MCF 10A (cell line): ENCODE measurements around the gene SLC7A6. TPM values are rescaled to one million over a fixed set of nuclear protein-coding genes. Genes with fewer than 3 reads are reported as not detected.

ENCODE experiments used
- BruUV-seq: library from RNA; stranded (reverse); fragments of 400-500 nt; replicated peaks from 2 replicates; lab custom pipeline; 2021; lab: Mats Ljungman, UMichigan
- CTCF ChIA-PET: fragments of 300-600 bp; sonication (Branson Sonifier 250); formaldehyde crosslinking; extraction: SDS; loops from one replicate; lab custom pipeline; 2021; ENCODE audit warnings: antibody characterized with exemption, inconsistent platforms; lab: Yijun Ruan, JAX
- POLR2A ChIA-PET: fragments of 300-600, 350-650 bp; sonication (Branson Sonifier 250); formaldehyde crosslinking; extraction: SDS; loops from one replicate; lab custom pipeline; 2020; ENCODE audit warnings: antibody characterized with exemption, inconsistent platforms; lab: Yijun Ruan, JAX
- DNase-seq: peaks from one replicate; pipeline ENCODE4 v3.0.0-alpha.2; 2018; ENCODE audit not compliant: unreplicated experiment
- H3K27ac Mint-ChIP-seq: one replicate; pipeline ENCODE4 v1.8.0; 2022; ENCODE audit warnings: mild to moderate bottlenecking, low read depth, mixed read lengths; ENCODE audit not compliant: unreplicated experiment
- H3K27me3 Mint-ChIP-seq: one replicate; pipeline ENCODE4 v1.8.0; 2022; ENCODE audit warnings: mixed read lengths; ENCODE audit not compliant: insufficient read depth, unreplicated experiment
- H3K36me3 Mint-ChIP-seq: one replicate; pipeline ENCODE4 v1.8.0; 2022; ENCODE audit warnings: mild to moderate bottlenecking, moderate library complexity, mixed read lengths; ENCODE audit not compliant: insufficient read depth, unreplicated experiment
- H3K4me1 Mint-ChIP-seq: one replicate; pipeline ENCODE4 v1.8.0; 2022; ENCODE audit warnings: mixed read lengths; ENCODE audit not compliant: insufficient read depth, unreplicated experiment
- H3K4me3 Mint-ChIP-seq: one replicate; pipeline ENCODE4 v1.8.0; 2022; ENCODE audit warnings: mild to moderate bottlenecking, moderate library complexity, mixed read lengths; ENCODE audit not compliant: unreplicated experiment
- H3K9me3 Mint-ChIP-seq: one replicate; pipeline ENCODE4 v1.8.0; 2022; ENCODE audit warnings: mixed read lengths; ENCODE audit not compliant: unreplicated experiment
- intact Hi-C: fragments of 100-400 bp; cut with micrococcal nuclease; formaldehyde crosslinking; loops from 2 replicates; pipeline ENCODE4 v1.14.1; 2022
- total RNA-seq: library from RNA; stranded (reverse); gene quantifications from 2 replicates; pipeline ENCODE4 v1.2.3, GENCODE V29; 2022
- TF ChIP-seq, protein P1 (sequence below): fragments of 200-600 bp; IDR thresholded peaks from one replicate; pipeline ENCODE4 v1.8.0; 2022; ENCODE audit warnings: antibody characterized with exemption, mild to moderate bottlenecking; ENCODE audit not compliant: unreplicated experiment

Gene SLC7A6
- total RNA-seq, 1 experiment from 2014 or later = 61.0 TPM

DNA sequence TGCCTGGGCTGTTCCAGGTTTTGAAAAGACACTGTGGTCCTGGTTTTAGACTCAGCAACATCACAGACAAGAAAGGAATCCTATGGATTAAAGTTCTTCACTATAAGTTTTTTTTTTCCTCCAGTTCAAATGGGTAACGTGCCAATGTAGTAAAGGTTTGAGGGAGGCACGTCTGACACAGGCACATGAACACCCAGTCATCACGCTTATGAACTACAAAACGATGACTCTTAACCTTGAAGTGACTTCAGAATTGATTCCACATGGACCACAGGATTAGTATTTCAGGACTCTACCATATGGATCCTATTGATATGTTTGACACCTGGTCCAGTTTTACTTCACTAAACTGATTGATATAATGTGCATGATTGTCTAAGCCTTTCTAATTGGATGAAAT, 48.8 kb downstream of the SLC7A6 start:
- ChIA-PET POLR2A (interaction anchor here (3.0 kb wide), 1 partner anchor 50 kb away, joined by 74 read pairs; the partner anchor contains the start of gene SLC7A6), CTCF (interaction anchor here (18.2 kb wide), 1 partner anchor 51 kb away, joined by 308 read pairs; the partner anchor contains the start of gene SLC7A6)
- Mint-ChIP-seq H3K4me3 (peak overlapping the region; percentile 33), H3K27me3 (no peaks in the 10 kb centered on the region), H3K27ac (no peak overlapping the region), H3K36me3 (peaks cover 38% of the 10 kb centered on the region), H3K9me3 (no peaks in the 10 kb centered on the region), H3K4me1 (peaks cover 16% of the 10 kb centered on the region)
- BruUV-seq = no TSS peak
- TF ChIP-seq, protein P1, sequence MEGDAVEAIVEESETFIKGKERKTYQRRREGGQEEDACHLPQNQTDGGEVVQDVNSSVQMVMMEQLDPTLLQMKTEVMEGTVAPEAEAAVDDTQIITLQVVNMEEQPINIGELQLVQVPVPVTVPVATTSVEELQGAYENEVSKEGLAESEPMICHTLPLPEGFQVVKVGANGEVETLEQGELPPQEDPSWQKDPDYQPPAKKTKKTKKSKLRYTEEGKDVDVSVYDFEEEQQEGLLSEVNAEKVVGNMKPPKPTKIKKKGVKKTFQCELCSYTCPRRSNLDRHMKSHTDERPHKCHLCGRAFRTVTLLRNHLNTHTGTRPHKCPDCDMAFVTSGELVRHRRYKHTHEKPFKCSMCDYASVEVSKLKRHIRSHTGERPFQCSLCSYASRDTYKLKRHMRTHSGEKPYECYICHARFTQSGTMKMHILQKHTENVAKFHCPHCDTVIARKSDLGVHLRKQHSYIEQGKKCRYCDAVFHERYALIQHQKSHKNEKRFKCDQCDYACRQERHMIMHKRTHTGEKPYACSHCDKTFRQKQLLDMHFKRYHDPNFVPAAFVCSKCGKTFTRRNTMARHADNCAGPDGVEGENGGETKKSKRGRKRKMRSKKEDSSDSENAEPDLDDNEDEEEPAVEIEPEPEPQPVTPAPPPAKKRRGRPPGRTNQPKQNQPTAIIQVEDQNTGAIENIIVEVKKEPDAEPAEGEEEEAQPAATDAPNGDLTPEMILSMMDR = no peak
- no peak for DNase-seq
- intact Hi-C loops = no loop called here

- no TSS peak for BruUV-seq
- no peak for DNase-seq
- Mint-ChIP-seq H3K27ac (no peak overlapping the region), H3K4me1 (no peaks in the 10 kb centered on the region), H3K9me3 (no peaks in the 10 kb centered on the region), H3K4me3 (no peak overlapping the region), H3K36me3 (peaks cover 64% of the 10 kb centered on the region), H3K27me3 (no peaks in the 10 kb centered on the region)
- TF ChIP-seq, protein P1 = no peak
- ChIA-PET CTCF (interaction anchor here (0.7 to 18.2 kb wide), 5 partner anchors 9 to 81 kb away, joined by 3 to 308 read pairs (median 4); partner anchors contain the start of gene SLC7A6), POLR2A (interaction anchor here (1.1 kb wide), 1 partner anchor 9 kb away, joined by 4 read pairs; the partner anchor contains the start of genes PRMT7 and SLC7A6OS)
- intact Hi-C loops = no loop called here
Measured at GRCh38 chr16:68319185-68319908, 55.0 kb downstream of the SLC7A6 start.

DNA sequence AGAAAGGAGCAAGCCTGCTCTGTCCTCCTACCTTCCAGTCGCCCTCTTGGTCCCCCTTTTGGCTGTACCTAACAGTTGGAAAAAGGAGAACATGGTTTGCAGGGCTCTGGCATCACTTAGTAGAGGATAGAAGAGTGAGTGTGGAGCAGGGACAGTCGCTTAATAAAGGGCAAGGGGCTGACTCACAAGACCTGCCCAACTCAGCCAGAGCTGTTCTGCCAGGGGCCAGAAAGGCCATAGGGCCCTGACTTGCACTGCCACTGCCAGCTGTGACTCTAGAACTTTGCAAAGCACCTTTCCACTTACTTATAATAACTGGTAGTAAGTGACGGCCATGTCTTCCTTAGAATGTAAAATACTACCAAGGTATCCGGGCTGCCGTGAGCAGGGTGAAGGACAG, 60.0 kb downstream of the SLC7A6 start:
- no peak overlapping the region for H3K4me3 Mint-ChIP-seq
- H3K4me1 Mint-ChIP-seq = peaks cover 10% of the 10 kb centered on the region
- DNase-seq = no peak
- POLR2A ChIA-PET = interaction anchor here (1.3 to 4.1 kb wide), 2 partner anchors 10 to 13 kb away, joined by 3 to 16 read pairs; partner anchors contain the start of genes PRMT7 and SLC7A6OS
- CTCF ChIA-PET = interaction anchor here (0.9 to 18.2 kb wide), 3 partner anchors 14 to 84 kb away, joined by 3 to 308 read pairs (median 3); partner anchors contain the start of genes PRMT7, SLC7A6 and SLC7A6OS
- BruUV-seq = no TSS peak
- peak overlapping the region; percentile 74 for H3K27ac Mint-ChIP-seq
- H3K36me3 Mint-ChIP-seq = peaks cover 49% of the 10 kb centered on the region
- H3K9me3 Mint-ChIP-seq = no peaks in the 10 kb centered on the region
- H3K27me3 Mint-ChIP-seq = no peaks in the 10 kb centered on the region
- TF ChIP-seq, protein P1 = no peak
- intact Hi-C loops = no loop called here

DNA sequence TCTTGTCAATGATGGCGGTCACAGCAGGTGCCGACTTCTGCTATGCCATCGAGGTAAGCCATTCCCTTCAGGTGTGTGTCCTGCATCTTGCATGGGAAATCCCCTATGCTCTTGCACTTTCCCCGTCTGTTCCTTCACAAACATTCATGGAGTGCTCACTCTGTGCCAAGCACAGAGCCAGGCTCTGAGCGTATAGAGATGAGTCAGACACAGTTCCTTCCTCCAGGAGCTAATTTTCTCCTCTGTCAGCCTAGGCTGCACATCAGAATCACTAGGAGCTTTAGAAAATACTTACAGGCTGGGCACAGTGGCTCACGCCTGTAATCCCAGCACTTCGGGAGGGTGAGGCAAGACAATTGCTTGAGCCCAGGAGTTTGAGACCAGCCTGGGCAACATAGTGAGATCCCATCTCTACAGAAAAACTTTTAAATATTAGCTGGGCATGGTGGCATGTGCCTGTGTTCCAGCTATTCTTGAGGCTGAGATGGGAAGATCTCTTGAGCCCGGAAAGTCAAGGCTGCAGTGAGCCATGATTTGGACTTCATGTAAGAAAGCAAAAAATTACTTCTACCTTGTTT, 60.5 kb downstream of the SLC7A6 start:
- ChIA-PET POLR2A (interaction anchor here (1.3 to 4.1 kb wide), 2 partner anchors 9 to 14 kb away, joined by 3 to 16 read pairs; partner anchors contain the start of genes PRMT7 and SLC7A6OS), CTCF (interaction anchor here (1.3 to 18.2 kb wide), 3 partner anchors 14 to 85 kb away, joined by 3 to 308 read pairs (median 6); partner anchors contain the start of genes PRMT7, SLC7A6 and SLC7A6OS)
- Mint-ChIP-seq H3K27me3 (no peaks in the 10 kb centered on the region), H3K4me3 (no peak overlapping the region), H3K36me3 (peaks cover 49% of the 10 kb centered on the region), H3K27ac (no peak overlapping the region), H3K9me3 (no peaks in the 10 kb centered on the region), H3K4me1 (peaks cover 10% of the 10 kb centered on the region)
- intact Hi-C loops = no loop called here
- no peak for DNase-seq
- no TSS peak for BruUV-seq
- TF ChIP-seq, protein P1 = no peak
